ENCODE results near the gene SNAPC2.
A peak's percentile ranks its signal among the peaks of the same experiment; 100 is the strongest.
"Not testable (repeated sequence)": the region's sequence is repeated elsewhere in the genome, so short reads cannot be mapped to it uniquely, and the experiment has no call there.

Gene SNAPC2

DNA sequence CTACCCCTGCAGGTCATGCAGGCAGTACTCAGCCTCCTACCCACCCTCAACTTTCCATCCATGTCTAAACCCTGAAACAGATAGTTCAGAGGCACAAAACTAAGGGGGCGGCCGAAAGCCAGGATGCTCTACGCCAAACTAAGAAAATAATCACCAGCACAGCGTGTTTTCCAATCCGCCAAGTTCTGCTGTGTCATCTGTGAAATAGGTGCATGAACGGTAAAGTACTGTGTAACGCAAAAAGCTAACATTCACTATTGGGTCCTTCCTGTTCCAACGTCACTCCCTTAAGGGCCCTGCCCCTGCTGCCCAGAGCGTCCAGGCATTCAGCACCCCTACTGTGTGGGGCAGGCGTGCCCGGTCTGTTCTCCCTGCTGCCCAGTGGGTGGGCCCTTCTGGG lies 35.6 kb downstream of the SNAPC2 start:
- Histone ChIP-seq H3K4me3 (no peak overlapping the region), H3K27ac (no peak overlapping the region)

DNA sequence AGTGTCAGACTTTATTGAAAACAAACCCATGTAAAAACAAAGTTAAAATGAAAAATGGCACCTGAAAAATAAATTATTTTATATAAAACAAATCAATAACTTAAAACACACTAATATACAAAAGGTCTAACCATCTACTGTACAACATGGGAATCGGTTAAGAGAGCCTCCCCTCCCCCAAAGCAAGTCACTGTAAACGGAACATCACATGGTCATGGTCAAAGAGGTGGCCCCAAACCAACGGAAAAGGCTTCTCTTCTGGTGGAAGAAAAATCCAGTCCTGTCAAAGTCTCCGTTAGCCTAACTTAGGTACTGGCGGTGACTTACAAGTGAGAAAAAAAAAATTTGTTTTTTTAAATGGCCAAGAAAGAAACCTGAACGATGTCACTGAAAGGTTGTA lies 39.1 kb downstream of the SNAPC2 start:
- Histone ChIP-seq H3K4me3 (no peak overlapping the region), H3K27ac (no peak overlapping the region)

DNA sequence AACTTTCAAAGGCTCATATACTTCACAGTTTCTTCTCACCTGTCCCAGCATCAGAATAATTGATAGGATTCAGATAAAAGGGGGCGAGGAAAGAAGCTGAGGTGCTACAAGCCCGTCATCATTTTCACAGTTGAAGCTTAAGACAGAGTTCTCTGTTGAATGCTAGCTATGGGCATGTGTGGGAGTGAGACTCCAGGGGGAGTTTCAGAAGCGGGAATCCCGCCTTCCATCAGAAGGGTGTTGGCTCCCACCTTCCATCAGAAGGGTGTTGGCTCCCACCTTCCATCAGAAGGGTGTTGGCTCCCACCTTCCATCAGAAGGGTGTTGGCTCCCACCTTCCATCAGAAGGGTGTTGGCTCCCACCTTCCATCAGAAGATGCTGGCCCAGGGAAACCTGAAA lies 40.9 kb downstream of the SNAPC2 start:
- H3K4me3 ChIP-seq, H3K27ac ChIP-seq: not testable (repeated sequence)

DNA sequence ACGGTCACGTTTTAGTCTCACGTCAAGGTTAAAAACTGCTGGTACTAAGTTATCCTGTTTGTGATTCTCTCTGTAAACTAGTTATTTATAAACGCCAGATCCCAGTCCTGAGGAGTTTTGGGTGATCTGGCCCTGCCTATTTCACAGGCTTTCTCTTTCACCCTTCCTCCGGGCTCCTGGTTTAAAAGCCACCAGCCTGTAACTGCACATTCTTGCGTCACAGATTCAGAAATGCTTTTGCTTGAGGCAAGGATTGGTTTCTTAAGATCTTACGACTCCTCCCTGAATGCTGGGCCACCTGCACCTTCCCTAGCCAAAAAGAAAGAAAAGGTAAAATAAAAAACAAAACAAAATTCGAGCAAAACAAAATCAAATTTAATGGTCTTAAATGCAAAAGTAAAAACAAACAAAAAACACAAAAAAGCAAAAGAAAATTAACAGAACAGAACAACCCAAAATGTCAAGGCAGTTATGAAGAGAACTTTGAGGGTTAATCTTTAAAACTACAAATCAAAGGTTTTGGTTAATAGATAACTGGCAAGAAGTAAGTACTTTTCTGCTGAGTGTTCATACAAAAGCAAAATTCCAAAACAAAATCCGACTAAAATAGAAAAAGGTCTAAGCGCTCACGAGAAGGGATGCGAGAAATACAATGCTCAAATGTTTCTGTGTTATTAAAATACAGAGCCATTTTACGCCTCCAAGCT lies 41.9 kb downstream of the SNAPC2 start:
- H3K27ac ChIP-seq, result no peak overlapping the region
- no peak overlapping the region for H3K4me3 ChIP-seq

DNA sequence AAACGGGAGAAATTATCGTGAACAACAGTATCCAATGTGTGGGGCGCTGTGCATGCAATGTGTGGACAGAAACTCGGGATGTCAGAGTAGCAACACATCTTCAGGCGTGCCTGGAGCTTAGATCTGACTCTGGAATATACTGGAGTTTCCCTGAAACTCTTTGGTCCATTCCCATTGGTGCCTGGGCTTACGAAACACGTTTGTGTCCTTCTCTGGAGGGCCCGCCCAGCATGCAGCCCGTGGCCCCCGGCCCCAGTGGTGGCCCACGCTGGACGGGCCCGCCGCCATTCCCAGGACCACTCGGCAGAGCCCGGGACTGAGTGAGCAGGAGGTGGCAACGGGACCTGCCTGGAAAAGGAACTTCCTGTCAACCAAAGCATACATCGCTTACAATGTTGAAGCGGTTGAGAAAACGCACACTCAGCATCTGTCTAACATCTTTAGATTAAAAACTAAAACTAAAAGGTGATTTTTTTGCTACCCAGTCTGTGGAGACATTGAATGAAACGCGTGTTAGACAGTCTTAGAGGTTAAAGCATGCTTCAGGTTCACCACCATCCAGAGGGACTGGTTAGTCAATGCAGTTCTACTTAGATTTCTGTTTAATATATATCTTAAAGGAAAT lies 42.6 kb downstream of the SNAPC2 start:
- no peak overlapping the region for H3K27ac ChIP-seq
- no peak overlapping the region for H3K4me3 ChIP-seq

DNA sequence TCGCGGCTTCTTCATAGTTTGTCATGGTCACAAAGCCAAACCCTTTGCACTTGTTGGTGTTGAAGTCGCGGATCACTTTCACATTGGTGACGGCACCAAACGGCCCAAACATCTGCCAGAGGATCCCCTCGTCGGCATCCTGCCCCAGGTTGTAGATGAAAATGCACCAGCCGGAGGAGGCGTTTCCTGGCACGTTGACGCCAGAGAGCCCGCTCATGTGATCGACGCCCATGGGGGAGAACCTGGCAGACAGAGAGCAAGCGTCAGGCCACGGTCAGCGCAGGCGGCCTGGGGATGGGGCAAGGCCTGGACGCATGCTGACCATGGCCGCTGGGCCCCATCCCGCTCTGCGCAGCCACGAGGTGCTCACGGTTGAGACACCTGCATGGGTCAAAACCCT lies 43.4 kb downstream of the SNAPC2 start:
- Histone ChIP-seq H3K4me3 (no peak overlapping the region), H3K27ac (no peak overlapping the region)

DNA sequence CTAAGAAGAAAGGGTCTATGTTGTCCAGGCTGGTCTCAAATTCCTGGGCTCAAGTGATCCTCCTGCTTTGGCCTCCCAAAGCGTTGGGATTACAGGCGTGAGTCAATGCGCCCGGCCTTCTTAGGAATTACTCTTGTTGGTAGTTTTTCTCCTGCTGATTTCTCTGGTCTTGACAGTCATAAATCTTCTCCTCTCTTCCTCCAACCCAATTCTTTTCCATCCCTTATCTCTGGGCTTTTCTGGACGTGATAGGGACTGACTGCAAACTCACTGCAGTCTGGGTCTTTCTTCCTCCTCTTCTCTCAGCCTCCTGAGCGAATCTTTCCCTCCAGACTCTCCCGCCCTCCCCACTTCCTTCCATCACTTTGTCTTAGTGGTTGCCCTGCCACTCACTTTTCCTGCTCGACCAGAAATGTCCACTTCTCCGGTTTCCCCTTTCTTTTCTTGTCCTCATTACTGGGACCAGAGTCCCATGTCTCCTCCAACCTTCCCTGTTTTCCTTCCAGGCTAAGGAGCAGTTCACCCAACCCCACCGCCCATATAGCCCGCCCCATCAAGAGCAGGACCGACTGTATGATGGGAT lies 45.2 kb downstream of the SNAPC2 start:
- no peak overlapping the region for H3K27ac ChIP-seq
- no peak overlapping the region for H3K4me3 ChIP-seq

DNA sequence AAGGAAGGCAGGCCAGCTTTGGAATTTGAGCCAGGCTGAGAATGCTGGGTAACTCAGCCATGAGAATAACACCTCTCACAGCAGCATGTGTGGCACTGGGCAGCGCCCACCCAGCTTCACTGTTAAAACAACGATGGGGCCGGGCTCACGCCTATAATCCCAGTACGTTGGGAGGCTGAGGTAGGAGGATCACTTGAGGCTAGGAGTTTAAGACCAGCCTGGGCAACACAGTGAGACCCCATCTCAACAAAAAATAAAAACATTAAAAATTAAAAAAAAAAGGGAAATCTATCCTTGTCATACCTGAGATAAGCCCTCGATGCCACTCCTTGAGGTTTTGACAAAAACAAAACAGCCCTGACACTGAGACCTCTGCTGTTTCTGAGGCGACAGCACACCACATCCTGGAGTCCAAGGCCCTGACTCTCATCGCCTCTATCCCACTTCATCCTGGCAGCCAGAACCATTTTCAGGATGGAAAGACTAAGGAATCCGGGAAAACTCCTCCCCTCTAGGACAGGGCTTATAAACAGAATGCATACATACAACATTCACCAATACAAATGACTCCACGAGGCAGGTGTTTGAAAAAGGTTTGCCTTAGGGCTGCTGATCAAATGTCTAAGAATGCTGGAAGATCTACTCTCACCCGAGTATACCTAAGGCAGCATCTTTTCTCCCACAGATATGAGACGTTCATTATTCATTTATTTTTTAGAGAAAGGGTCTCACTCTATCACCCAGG lies 46.0 kb downstream of the SNAPC2 start:
- Histone ChIP-seq H3K4me3 (no peak overlapping the region), H3K27ac (no peak overlapping the region)

DNA sequence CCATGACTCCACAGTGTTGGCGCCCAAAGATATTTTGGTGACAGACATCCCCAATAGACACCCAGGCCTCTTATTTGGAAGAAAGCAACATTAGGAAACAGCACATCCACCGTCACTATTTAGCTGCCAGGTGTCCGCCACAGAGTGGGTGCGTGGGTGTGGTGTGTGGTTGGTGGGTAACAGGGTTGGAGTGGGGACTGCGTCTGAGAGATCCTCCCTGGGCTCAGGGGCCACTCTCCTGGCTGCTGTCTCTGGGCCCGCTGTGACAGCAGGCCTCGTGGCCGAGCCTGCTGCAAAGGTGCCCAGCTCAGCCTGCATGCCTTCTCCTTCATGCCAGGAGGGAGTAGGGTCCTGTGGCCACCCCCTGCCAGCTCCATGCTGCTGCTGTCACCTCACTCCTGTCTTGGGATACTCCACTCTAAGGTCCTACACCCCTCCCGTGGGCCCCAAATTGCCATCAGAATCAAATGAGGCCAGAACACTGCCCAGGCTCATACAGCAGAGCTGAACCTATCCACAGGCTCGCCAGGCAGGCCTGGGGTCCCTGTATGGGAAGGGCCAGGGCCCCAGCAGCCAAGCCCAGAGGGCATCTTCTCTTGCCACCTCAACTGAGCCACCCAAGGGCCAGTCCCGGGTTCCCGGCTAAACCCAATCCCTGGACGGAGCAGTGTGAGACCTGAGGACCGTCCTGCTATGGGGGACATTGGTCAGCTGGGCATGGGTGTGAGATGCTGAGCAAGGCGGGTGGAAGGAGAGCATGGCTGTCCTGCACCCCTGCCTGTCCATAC lies 48.1 kb downstream of the SNAPC2 start:
- Histone ChIP-seq H3K4me3 (no peak overlapping the region), H3K27ac (peak overlapping the region in 4 of 21 experiments; percentile 14 to 35 (median 22))

DNA sequence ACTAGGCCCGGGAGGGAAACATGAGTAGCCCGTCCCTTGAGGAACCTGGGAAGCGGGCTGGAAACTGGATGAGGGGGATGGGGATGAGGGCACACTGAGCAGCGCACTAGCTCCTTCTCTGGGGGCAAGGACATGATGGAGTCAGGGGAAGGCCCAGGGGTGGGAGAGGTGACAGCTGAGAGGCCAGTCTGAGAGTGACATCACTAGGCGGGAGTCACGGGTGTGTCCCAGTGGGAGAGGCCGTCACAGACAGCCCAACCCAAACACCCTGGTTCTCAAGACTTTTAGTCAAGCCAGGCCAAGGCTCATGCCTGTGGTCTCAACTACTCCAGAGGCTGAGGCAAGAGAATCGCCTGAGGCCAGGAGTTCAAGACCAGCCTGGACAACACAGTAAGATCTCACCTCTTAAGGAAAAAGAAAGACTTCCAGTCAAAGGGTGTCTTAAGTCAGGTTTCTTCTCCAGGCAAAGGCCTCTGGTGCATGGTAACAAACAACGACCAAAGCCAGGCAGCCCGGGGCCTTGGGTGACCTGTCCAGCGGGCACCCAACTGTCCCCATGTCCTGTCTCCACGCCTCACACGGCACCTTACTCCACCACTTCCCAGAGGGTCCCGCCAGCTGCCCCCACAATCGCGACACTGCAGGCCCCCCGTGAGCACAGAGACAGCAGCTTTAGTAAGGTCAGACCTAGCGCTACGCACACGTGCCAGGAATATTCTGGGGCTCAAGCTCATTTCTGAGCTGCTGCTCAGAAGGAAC lies 48.8 kb downstream of the SNAPC2 start:
- H3K4me3 ChIP-seq, result no peak overlapping the region
- peak overlapping the region in 4 of 21 experiments; percentile 14 to 35 (median 22) for H3K27ac ChIP-seq

DNA sequence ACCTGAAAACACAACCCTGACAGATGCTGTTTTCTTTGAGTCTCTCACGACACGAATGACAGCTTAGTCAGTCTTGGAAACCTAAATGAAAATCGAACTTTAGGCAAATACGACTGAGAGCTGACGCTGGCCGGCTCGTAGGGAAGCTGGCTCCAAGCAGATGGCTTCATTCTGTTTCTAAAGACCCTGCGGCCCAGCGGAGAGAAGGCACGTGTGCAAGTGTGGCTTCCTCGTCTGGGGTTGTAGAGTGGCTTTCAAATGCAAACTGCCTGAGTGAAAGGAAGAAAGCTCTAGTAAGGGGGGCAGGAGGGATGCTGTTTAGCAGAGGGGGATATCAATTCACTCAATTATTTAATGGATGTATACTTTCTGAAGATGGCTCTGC lies 49.4 kb downstream of the SNAPC2 start:
- Histone ChIP-seq H3K4me3 (no peak overlapping the region), H3K27ac (peak overlapping the region in 1 of 21 experiments; percentile 7)

DNA sequence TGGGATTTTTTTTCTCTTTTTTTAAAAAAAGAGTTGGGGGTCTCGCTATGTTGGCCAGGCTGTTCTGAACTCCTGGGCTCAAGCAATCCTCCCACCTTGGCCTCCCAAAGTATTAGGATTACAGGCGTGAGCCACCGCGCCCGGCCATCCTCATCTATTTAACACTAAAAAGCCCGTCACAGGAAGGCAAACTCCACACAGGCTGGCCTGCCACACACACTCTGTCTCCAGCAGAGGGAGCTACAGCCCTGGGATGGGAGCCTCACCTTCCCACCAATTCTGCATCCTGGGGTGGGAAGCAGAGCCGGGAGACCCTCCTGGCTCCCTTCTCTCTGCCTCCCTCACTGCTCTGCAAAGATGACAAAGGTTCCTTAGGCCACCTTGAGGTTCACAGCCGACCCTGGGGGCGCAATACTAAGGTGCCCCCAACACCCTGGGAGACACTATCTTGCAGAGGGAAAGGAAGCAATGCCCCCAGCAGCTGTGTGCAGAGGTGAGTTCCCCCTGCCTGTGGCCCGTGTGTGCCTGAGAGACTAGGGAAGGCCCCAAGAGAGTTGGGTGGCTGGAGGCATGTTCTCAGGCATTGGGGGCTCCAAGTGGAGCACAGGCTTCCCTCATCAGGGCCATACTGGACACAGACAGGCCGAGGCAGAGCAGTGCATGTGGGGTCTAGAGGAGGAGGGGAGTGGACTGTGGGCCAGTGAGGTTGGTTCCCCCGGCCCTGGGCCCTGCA lies 50.7 kb downstream of the SNAPC2 start:
- no peak overlapping the region for H3K4me3 ChIP-seq
- H3K27ac ChIP-seq, result no peak overlapping the region

DNA sequence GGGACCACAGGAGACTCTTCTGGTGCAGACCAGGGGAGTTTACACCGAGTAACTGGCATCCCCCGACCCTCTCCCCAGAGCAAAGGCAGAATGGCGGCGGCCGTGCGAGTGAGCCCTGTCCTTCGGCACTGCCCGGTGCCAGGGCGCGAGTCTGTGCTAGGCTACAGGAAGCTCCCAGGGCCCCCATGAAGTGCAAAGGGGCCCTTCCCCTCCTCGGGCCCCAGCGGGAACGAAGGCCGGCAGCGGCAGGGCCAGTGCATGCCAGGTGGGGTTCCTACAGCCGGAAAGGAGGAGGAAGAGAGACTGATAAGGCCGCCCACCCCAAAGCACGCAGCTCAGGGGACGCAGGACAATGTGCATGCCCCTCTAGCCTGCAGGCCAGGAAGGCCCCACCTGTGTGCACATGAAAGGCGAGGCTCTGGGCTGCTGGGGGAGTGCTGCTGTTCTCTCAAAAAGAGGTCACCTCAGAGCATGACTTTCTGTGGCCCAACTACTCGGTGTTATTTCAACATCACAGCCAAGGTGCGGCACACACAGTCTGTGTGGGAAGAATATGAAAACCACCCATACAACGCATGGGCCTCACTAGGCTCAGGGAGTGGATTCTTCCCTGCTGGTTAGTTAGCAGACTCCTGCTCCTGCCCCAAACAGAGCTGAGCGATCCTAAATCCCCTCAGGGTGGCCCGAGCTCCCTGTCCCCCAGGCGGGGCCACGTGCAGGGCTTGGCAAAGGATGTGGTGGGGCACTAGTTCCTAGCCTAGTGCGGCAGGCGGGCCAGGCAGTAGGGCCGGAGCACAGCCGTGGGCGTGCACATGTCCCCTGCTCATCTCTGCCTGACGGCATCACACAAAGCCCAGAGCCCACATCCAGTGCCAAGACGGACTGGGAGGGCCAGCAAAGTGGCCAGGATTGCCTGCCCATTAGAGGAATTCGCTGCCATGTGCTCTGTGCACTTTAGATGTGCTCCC lies 51.7 kb downstream of the SNAPC2 start:
- H3K4me3 ChIP-seq, result no peak overlapping the region
- H3K27ac ChIP-seq, result no peak overlapping the region

Measured in skin epidermis (tissue), 12 donors.